Osteoblast (primary cell): ENCODE results near the gene FAM20C. TPM values are rescaled to one million over a fixed set of nuclear protein-coding genes. Genes with fewer than 3 reads are reported as not detected.
A peak's percentile ranks its signal among the peaks of the same experiment; 100 is the strongest.
"Not testable (repeated sequence)": the region's sequence is repeated elsewhere in the genome, so short reads cannot be mapped to it uniquely, and the experiment has no call there.

Experiments used
- DNase-seq: peaks from one replicate; pipeline ENCODE4 v3.0.0; 2011; ENCODE audit warnings: low spot score, mixed read lengths; ENCODE audit not compliant: insufficient read length; ENCODE audit errors: missing footprints
- H2AFZ ChIP-seq: 2 replicates; pipeline ENCODE4 v1.6.0; 2011; ENCODE audit warnings: mild to moderate bottlenecking, low read length
- H3K27ac ChIP-seq: 2 replicates; pipeline ENCODE4 v1.5.1; 2011; ENCODE audit warnings: mild to moderate bottlenecking, low read depth, low read length, moderate library complexity
- H3K27me3 ChIP-seq: 2 replicates; pipeline ENCODE4 v1.6.0; 2012; ENCODE audit warnings: mild to moderate bottlenecking, control low read depth, inconsistent platforms, low read length, moderate library complexity; ENCODE audit not compliant: insufficient read depth
- H3K36me3 ChIP-seq: 2 replicates; pipeline ENCODE4 v1.5.1; 2011; ENCODE audit warnings: mild to moderate bottlenecking, low read length, control low read depth, moderate library complexity; ENCODE audit not compliant: insufficient read depth
- H3K4me1 ChIP-seq: 2 replicates; pipeline ENCODE4 v1.5.1; 2011; ENCODE audit warnings: mild to moderate bottlenecking, low read length, control low read depth, moderate library complexity; ENCODE audit not compliant: insufficient read depth
- H3K4me2 ChIP-seq: 2 replicates; pipeline ENCODE4 v1.6.0; 2011; ENCODE audit warnings: mild to moderate bottlenecking, low read length; ENCODE audit not compliant: insufficient read depth
- H3K4me3 ChIP-seq: fragments of 200-600 bp; sonication (generic); 3 replicates; pipeline ENCODE4 v1.5.1; 2012; ENCODE audit warnings: mild to moderate bottlenecking, low read length, inconsistent platforms; ENCODE audit not compliant: insufficient read depth
- H3K79me2 ChIP-seq: 2 replicates; pipeline ENCODE4 v1.6.0; 2012; ENCODE audit warnings: mild to moderate bottlenecking, low read length, control low read depth, inconsistent platforms; ENCODE audit not compliant: insufficient read depth
- H3K9me3 ChIP-seq: 2 replicates; pipeline ENCODE4 v1.5.1; 2011; ENCODE audit warnings: low read depth, low read length, control low read depth
- H4K20me1 ChIP-seq: 2 replicates; pipeline ENCODE4 v1.6.0; 2012; ENCODE audit warnings: mild to moderate bottlenecking, low read length, control low read depth; ENCODE audit not compliant: insufficient read depth
- CTCF ChIP-seq: IDR thresholded peaks from 2 replicates; pipeline ENCODE4 v1.5.1; 2011; ENCODE audit warnings: mild to moderate bottlenecking, low read depth, low read length, moderate library complexity; ENCODE audit errors: extremely low read depth
- total RNA-seq: library from RNA; depleted of rRNA; stranded (reverse); fragments of >200 nt; gene quantifications from 2 replicates; pipeline ENCODE4 v1.2.3, GENCODE V29; 2012

FAM20C gene
- total RNA-seq, 1 donor, result 46.0 TPM

DNA sequence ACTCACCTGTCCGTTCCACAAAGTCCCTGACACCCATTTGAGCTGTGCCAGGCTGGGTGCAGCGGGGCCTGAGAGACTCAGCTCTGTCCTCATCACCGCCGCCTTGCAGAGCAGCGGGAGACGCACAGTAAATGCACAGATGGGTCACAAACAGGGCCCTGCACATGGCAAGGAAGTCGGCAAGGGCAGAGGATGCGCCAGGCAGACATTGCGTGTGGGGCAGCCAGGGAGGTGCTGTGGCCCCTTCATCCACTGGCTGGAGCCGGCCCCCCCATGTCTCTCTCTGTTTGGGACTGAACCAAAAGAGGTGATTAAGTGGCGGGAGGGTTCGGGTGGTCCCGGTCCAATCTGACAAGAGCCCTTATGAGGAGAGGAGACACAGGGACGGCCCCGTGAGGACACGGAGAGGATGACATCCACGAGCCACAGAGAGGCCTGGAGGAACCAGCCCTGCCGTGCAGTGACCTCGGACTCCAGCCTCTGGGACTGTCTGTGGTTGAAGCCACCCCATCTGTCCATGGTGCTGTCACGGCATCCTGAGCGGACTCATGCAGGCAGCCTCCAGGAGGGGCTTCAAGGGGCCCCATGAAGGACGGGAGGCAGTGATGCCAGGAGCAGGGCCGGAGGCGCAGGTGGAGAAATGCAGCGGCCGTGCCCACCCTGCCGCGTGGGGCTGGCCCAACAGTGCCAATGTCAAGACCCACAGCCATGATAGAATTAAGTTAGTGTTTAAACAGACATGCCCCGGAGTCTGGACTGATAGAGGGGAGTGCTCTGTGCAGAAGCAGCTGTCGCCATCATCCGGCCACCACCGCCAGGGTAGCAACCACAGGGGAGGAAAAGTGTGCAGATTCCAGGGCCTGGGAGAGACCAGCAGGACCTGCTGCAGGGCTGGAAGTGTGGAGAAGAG is 69.2 kb downstream of the FAM20C start:
- DNase-seq, result peak; percentile 83
- no peaks in the 10 kb centered on the region for H3K4me1 ChIP-seq
- no peak for TF ChIP-seq CTCF
- H3K36me3 ChIP-seq, result peaks cover 38% of the 10 kb centered on the region
- no peak overlapping the region for H3K4me2 ChIP-seq
- no peak overlapping the region for H3K4me3 ChIP-seq
- peaks cover 6% of the 10 kb centered on the region for H4K20me1 ChIP-seq
- peaks cover 5% of the 10 kb centered on the region for H3K9me3 ChIP-seq
- no peaks in the 10 kb centered on the region for H3K79me2 ChIP-seq
- no peaks in the 10 kb centered on the region for H3K27me3 ChIP-seq
- no peak overlapping the region for H3K27ac ChIP-seq
- H2AFZ ChIP-seq, result no peak overlapping the region

DNA sequence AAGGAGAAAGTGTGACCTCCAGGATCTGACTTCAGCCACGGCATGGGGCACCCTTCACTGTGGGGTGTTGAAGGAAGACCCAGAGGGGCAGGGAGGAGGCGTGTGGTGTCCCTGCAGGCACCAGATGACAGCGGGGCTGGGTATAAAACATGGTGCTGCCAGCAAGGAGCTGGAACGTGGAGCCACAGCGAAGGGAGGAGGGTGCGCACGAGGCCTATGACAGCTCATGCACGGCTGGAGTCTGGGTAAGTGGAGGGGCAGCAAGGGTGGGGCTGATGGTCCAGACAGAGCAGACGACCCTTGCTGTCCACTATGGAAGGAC is 69.8 kb downstream of the FAM20C start:
- H4K20me1 ChIP-seq, result peaks cover 6% of the 10 kb centered on the region
- H3K36me3 ChIP-seq, result peaks cover 31% of the 10 kb centered on the region
- H3K27ac ChIP-seq, result no peak overlapping the region
- no peaks in the 10 kb centered on the region for H3K27me3 ChIP-seq
- peaks cover 5% of the 10 kb centered on the region for H3K9me3 ChIP-seq
- H2AFZ ChIP-seq, result no peak overlapping the region
- no peaks in the 10 kb centered on the region for H3K79me2 ChIP-seq
- no peak overlapping the region for H3K4me3 ChIP-seq
- no peaks in the 10 kb centered on the region for H3K4me1 ChIP-seq
- no peak for TF ChIP-seq CTCF
- H3K4me2 ChIP-seq, result no peak overlapping the region
- peak; percentile 70 for DNase-seq

- not testable (repeated sequence) for H3K27ac ChIP-seq, H3K4me1 ChIP-seq, H2AFZ ChIP-seq, H3K27me3 ChIP-seq, H3K4me2 ChIP-seq, H3K79me2 ChIP-seq, H3K9me3 ChIP-seq, H4K20me1 ChIP-seq, H3K4me3 ChIP-seq
- DNase-seq, result peak; percentile 81
- peaks cover 26% of the 10 kb centered on the region for H3K36me3 ChIP-seq
- peak; percentile 31 for TF ChIP-seq CTCF
These were observed 70.4 kb downstream of the FAM20C start for GRCh38 chr7:262631-263311.
